CD4-positive, alpha-beta T cell treated with Interleukin-4 for 1 hour (primary cell): ENCODE results near the gene STAP2.
A peak's percentile ranks its signal among the peaks of the same experiment; 100 is the strongest.
"Not testable (repeated sequence)": the region's sequence is repeated elsewhere in the genome, so short reads cannot be mapped to it uniquely, and the experiment has no call there.

Experiments
- DNase-seq, 2 donors: peaks; one replicate each; pipeline ENCODE4 v3.0.0-alpha.2; 2020 to 2022

The STAP2 gene

GRCh38 chr19:4354897-4355296 lies 16.3 kb upstream of the STAP2 start:
- no peak for DNase-seq

- no peak for DNase-seq
Observed at GRCh38 chr19:4354282-4354681, 15.7 kb upstream of the STAP2 start.

GRCh38 chr19:4352701-4353121 lies 14.1 kb upstream of the STAP2 start:
- DNase-seq: peak; percentile 68 to 72

GRCh38 chr19:4350726-4351125 lies 12.1 kb upstream of the STAP2 start:
- no peak for DNase-seq

- DNase-seq: no peak
Observed at GRCh38 chr19:4350111-4350510, 11.5 kb upstream of the STAP2 start.

GRCh38 chr19:4349225-4349624 lies 10.6 kb upstream of the STAP2 start:
- not testable (repeated sequence) for DNase-seq

GRCh38 chr19:4347521-4347920 lies 8.9 kb upstream of the STAP2 start:
- DNase-seq: no peak

- DNase-seq: no peak
Observed at GRCh38 chr19:4346020-4346383, 7.4 kb upstream of the STAP2 start.

- no peak for DNase-seq
Observed at GRCh38 chr19:4345342-4346019, 6.9 kb upstream of the STAP2 start.

- peak; percentile 84 to 90 for DNase-seq
Observed at GRCh38 chr19:4343370-4344307, 5.0 kb upstream of the STAP2 start, which contains the start of gene MPND. TSS of gene MPND (plus strand) at chr19:4343562. CDS start at chr19:4343594, 32 bp downstream.

GRCh38 chr19:4342615-4343369 lies 4.2 kb upstream of the STAP2 start:
- peak; percentile 98 to 99 for DNase-seq

- DNase-seq: no peak
Observed at GRCh38 chr19:4342314-4342614, 3.6 kb upstream of the STAP2 start.

- no peak for DNase-seq
Observed at GRCh38 chr19:4337906-4338440, 654 bp downstream of the STAP2 start.

- no peak for DNase-seq
Observed at GRCh38 chr19:4334929-4335570, 3.6 kb downstream of the STAP2 start.

GRCh38 chr19:4329858-4330257 lies 8.8 kb downstream of the STAP2 start:
- DNase-seq: no peak

- DNase-seq: peak; percentile 34 to 38
Observed at GRCh38 chr19:4328991-4329681, 9.5 kb downstream of the STAP2 start.

- peak; percentile 96 to 97 for DNase-seq
Observed at GRCh38 chr19:4328243-4328990, 10.2 kb downstream of the STAP2 start.

- no peak for DNase-seq
Observed at GRCh38 chr19:4327877-4328242, 10.8 kb downstream of the STAP2 start.

- peak; percentile 78 to 81 for DNase-seq
Observed at GRCh38 chr19:4327252-4327876, 11.3 kb downstream of the STAP2 start.

- peak in 1 of 2 donors; percentile 36 for DNase-seq
Observed at GRCh38 chr19:4326837-4327251, 11.8 kb downstream of the STAP2 start.
